H9 (cell line): ENCODE data around the gene TMEM171. TPM values are rescaled to one million over a fixed set of nuclear protein-coding genes. Genes with fewer than 3 reads are reported as not detected.

Source experiments
- DNase-seq: peaks from one replicate; pipeline ENCODE4 v3.0.0-alpha.2; 2017
- H2AFZ ChIP-seq: one replicate; pipeline ENCODE4 v1.6.1; 2013; ENCODE audit warnings: mild to moderate bottlenecking, low read length, control low read depth, moderate library complexity
- H2AK5ac ChIP-seq: 2 replicates; pipeline ENCODE4 v1.6.1; 2013; ENCODE audit warnings: low read length, control low read depth, mixed read lengths; ENCODE audit not compliant: insufficient read length
- H2BK120ac ChIP-seq: one replicate; pipeline ENCODE4 v1.6.1; 2013; ENCODE audit warnings: low read depth, mild to moderate bottlenecking, low read length, control low read depth, inconsistent platforms; ENCODE audit not compliant: poor library complexity, severe bottlenecking
- H2BK12ac ChIP-seq: 2 replicates; pipeline ENCODE4 v1.6.1; 2013; ENCODE audit warnings: low read length, control low read depth, mixed read lengths, low read depth; ENCODE audit not compliant: insufficient read length
- H2BK15ac ChIP-seq: 2 replicates; pipeline ENCODE4 v1.6.1; 2013; ENCODE audit warnings: low read depth, low read length, control low read depth
- H2BK20ac ChIP-seq: one replicate; pipeline ENCODE4 v1.6.1; 2013; ENCODE audit warnings: low read depth, mild to moderate bottlenecking, low read length, control low read depth, inconsistent platforms; ENCODE audit not compliant: poor library complexity, severe bottlenecking
- H2BK5ac ChIP-seq: 2 replicates; pipeline ENCODE4 v1.6.1; 2013; ENCODE audit warnings: low read length, control low read depth, mixed read lengths; ENCODE audit not compliant: insufficient read length
- H3K14ac ChIP-seq: 2 replicates; pipeline ENCODE4 v1.6.1; 2013; ENCODE audit warnings: low read length, control low read depth; ENCODE audit not compliant: insufficient read depth
- H3K18ac ChIP-seq: 2 replicates; pipeline ENCODE4 v1.6.1; 2013; ENCODE audit warnings: low read depth, mild to moderate bottlenecking, mixed read lengths, low read length, control low read depth; ENCODE audit not compliant: insufficient read length
- H3K23ac ChIP-seq: 2 replicates; pipeline ENCODE4 v1.6.1; 2013; ENCODE audit warnings: low read length, control low read depth, mixed read lengths, low read depth; ENCODE audit not compliant: insufficient read length
- H3K23me2 ChIP-seq: 2 replicates; pipeline ENCODE4 v1.6.1; 2013; ENCODE audit warnings: low read depth, mild to moderate bottlenecking, mixed read lengths, low read length, control low read depth; ENCODE audit not compliant: insufficient read length, poor library complexity, severe bottlenecking
- H3K27ac ChIP-seq: 2 replicates; pipeline ENCODE4 v1.5.1; 2013; ENCODE audit warnings: low read length, control low read depth, mixed read lengths, low read depth; ENCODE audit not compliant: insufficient read length
- H3K27me3 ChIP-seq: 2 replicates; pipeline ENCODE4 v1.6.1; 2013; ENCODE audit warnings: low read length, control low read depth, inconsistent platforms; ENCODE audit not compliant: insufficient read depth
- H3K4ac ChIP-seq: 2 replicates; pipeline ENCODE4 v1.6.1; 2013; ENCODE audit warnings: low read depth, mild to moderate bottlenecking, control low read depth, inconsistent platforms, low read length, moderate library complexity
- H3K4me1 ChIP-seq: 2 replicates; pipeline ENCODE4 v1.6.1; 2013; ENCODE audit warnings: low read length, control low read depth, inconsistent platforms; ENCODE audit not compliant: insufficient read depth
- H3K4me2 ChIP-seq: 2 replicates; pipeline ENCODE4 v1.6.1; 2013; ENCODE audit warnings: low read length, control low read depth, mixed read lengths; ENCODE audit not compliant: insufficient read length, insufficient read depth
- H3K56ac ChIP-seq: 2 replicates; pipeline ENCODE4 v1.6.1; 2013; ENCODE audit warnings: low read depth, mild to moderate bottlenecking, mixed read lengths, low read length, control low read depth; ENCODE audit not compliant: insufficient read length
- H3K79me1 ChIP-seq: 2 replicates; pipeline ENCODE4 v1.6.1; 2013; ENCODE audit warnings: low read depth, mild to moderate bottlenecking, moderate library complexity, low read length, control low read depth, inconsistent platforms; ENCODE audit not compliant: insufficient read depth, poor library complexity, severe bottlenecking
- H3K79me2 ChIP-seq: 2 replicates; pipeline ENCODE4 v1.6.1; 2013; ENCODE audit warnings: low read length, control low read depth, inconsistent platforms; ENCODE audit not compliant: insufficient read depth
- H3K9ac ChIP-seq: 2 replicates; pipeline ENCODE4 v1.6.1; 2013; ENCODE audit warnings: low read length, control low read depth, mixed read lengths; ENCODE audit not compliant: insufficient read length; ENCODE audit errors: extremely low read depth
- H3K9me3 ChIP-seq: one replicate; pipeline ENCODE4 v1.6.1; 2013; ENCODE audit warnings: low read depth, low read length, inconsistent platforms; ENCODE audit not compliant: control insufficient read depth
- H3T11ph ChIP-seq: one replicate; pipeline ENCODE4 v1.6.1; 2013; ENCODE audit warnings: mild to moderate bottlenecking, low read length, control low read depth, inconsistent platforms
- H4K20me1 ChIP-seq: one replicate; pipeline ENCODE4 v1.6.1; 2013; ENCODE audit not compliant: control insufficient read depth, insufficient read length, insufficient read depth
- H4K5ac ChIP-seq: 2 replicates; pipeline ENCODE4 v1.6.1; 2013; ENCODE audit warnings: low read depth, mild to moderate bottlenecking, mixed read lengths, low read length, control low read depth; ENCODE audit not compliant: insufficient read length
- H4K8ac ChIP-seq: replicated peaks from 2 replicates; pipeline ENCODE4 v1.6.1; 2013; ENCODE audit warnings: low read length, control low read depth, mixed read lengths, low read depth; ENCODE audit not compliant: insufficient read length
- H4K91ac ChIP-seq: 2 replicates; pipeline ENCODE4 v1.6.1; 2013; ENCODE audit warnings: low read depth, mild to moderate bottlenecking, moderate library complexity, mixed read lengths, low read length, control low read depth; ENCODE audit not compliant: insufficient read length
- H3K27ac Mint-ChIP-seq, 3 experiments: 2 replicates in 2 of 3; 3 replicates in 1 of 3; pipeline ENCODE4 v1.8.0; 2020 to 2021; ENCODE audit warnings: mixed read lengths in 3 of 3, mild to moderate bottlenecking in 1 of 3, moderate library complexity in 1 of 3
- H3K27me3 Mint-ChIP-seq: 2 replicates; pipeline ENCODE4 v1.8.0; 2021; ENCODE audit warnings: low read depth, mild to moderate bottlenecking, moderate library complexity, mixed read lengths
- H3K36me3 Mint-ChIP-seq, 3 experiments: 2 replicates in 2 of 3; 3 replicates in 1 of 3; pipeline ENCODE4 v1.8.0; 2020 to 2021; ENCODE audit warnings: low read depth in 3 of 3, mixed read lengths in 3 of 3; ENCODE audit not compliant: insufficient read depth in 1 of 3
- H3K4me1 Mint-ChIP-seq, 2 experiments: 2 replicates each; pipeline ENCODE4 v1.8.0; 2020; ENCODE audit warnings: mixed read lengths in 2 of 2
- H3K4me3 Mint-ChIP-seq, 2 experiments: 2 replicates in 1 of 2; 3 replicates in 1 of 2; pipeline ENCODE4 v1.8.0; 2020 to 2021; ENCODE audit warnings: mild to moderate bottlenecking in 2 of 2, mixed read lengths in 2 of 2, moderate library complexity in 1 of 2
- H3K9me3 Mint-ChIP-seq, 2 experiments: 2 replicates in 1 of 2; 3 replicates in 1 of 2; pipeline ENCODE4 v1.8.0; 2020; ENCODE audit warnings: mild to moderate bottlenecking in 2 of 2, mixed read lengths in 2 of 2, moderate library complexity in 1 of 2
- CTCF ChIP-seq: fragments of 200-600 bp; sonication (generic); conservative IDR thresholded peaks from 3 replicates; pipeline ENCODE4 v1.8.0; 2021; ENCODE audit warnings: antibody characterized with exemption, mild to moderate bottlenecking
- WGBS: extraction: QIAGEN DNeasy Blood & Tissue Kit; methylation state at CpG from one replicate; pipeline ENCODE4 v1.1.7; 2013; ENCODE audit warnings: missing lambda C conversion rate, low lambda C conversion rate, mixed read lengths; ENCODE audit not compliant: insufficient read length; ENCODE audit errors: extremely low coverage; 5-methylcytosine and 5-hydroxymethylcytosine counted together
- total RNA-seq: library from RNA; stranded (reverse); gene quantifications from 2 replicates; pipeline ENCODE4 v1.2.1, GENCODE V29; 2021

The TMEM171 gene
- total RNA-seq, 1 experiment from 2014 or later = 0.42 TPM

- Histone ChIP-seq H3K27ac (no peak overlapping the region), H2BK12ac (no peak overlapping the region), H3K4me2 (no peak overlapping the region), H2BK5ac (no peak overlapping the region), H4K5ac (no peak overlapping the region), H3K18ac (no peak overlapping the region), H3K56ac (no peak overlapping the region), H3K79me2 (no peaks in the 10 kb centered on the region), H2BK20ac (no peak overlapping the region), H2AK5ac (no peak overlapping the region), H3K9ac (no peak overlapping the region), H4K8ac (no peak overlapping the region), H2BK15ac (no peak overlapping the region), H3K27me3 (peaks cover 16% of the 10 kb centered on the region; the same call in 1 of the 2 replicates), H3K4ac (no peak overlapping the region), H3T11ph (no peak overlapping the region), H3K14ac (no peak overlapping the region), H4K20me1 (no peaks in the 10 kb centered on the region), H2BK120ac (no peak overlapping the region), H3K23me2 (peaks cover 10% of the 10 kb centered on the region), H2AFZ (no peak overlapping the region), H3K23ac (no peak overlapping the region), H3K4me1 (no peaks in the 10 kb centered on the region), H4K91ac (no peak overlapping the region), H3K9me3 (no peaks in the 10 kb centered on the region), H3K79me1 (no peaks in the 10 kb centered on the region)
- H3K27ac Mint-ChIP-seq = no peak overlapping the region
- no peak overlapping the region for H3K4me3 Mint-ChIP-seq
- H3K4me1 Mint-ChIP-seq = peaks cover 19 to 20% of the 10 kb centered on the region in 2 experiments
- no peak for DNase-seq
- peaks cover 0 to 3% of the 10 kb centered on the region in 2 experiments; a peak in 3 of 5 replicates for H3K9me3 Mint-ChIP-seq
- H3K36me3 Mint-ChIP-seq = no peaks in the 10 kb centered on the region; a peak in 1 of 7 replicates
- H3K27me3 Mint-ChIP-seq = peaks cover 55% of the 10 kb centered on the region
- TF ChIP-seq CTCF = no peak
- WGBS = no CpG with 5 or more reads among the region's 3 CpGs
Measured at GRCh38 chr5:73117088-73117740, 3.2 kb upstream of the TMEM171 start.
